GM12878 (cell line): Measurements from ENCODE around the gene DGKB. TPM values are rescaled to one million over a fixed set of nuclear protein-coding genes. Genes with fewer than 3 reads are reported as not detected.

Experiments
- ATAC-seq: fragments of 200-7000 bp; cut with Tn5 transposase; 3 replicates; pipeline ENCODE4 v1.9.1; 2020; ENCODE audit warnings: mild to moderate bottlenecking, moderate library complexity
- BruUV-seq: library from RNA; stranded (reverse); fragments of 400-500 nt; replicated peaks from 2 replicates; lab custom pipeline; 2021; lab: Mats Ljungman, UMichigan
- CTCF ChIA-PET: fragments of 300-600 bp; sonication (Branson Sonifier 250); formaldehyde crosslinking; extraction: SDS; loops from one replicate; lab custom pipeline; 2021; ENCODE audit warnings: inconsistent platforms; lab: Yijun Ruan, JAX
- POLR2A ChIA-PET: fragments of 350-600 bp; formaldehyde crosslinking; extraction: SDS; loops from one replicate; lab custom pipeline; 2021; ENCODE audit warnings: inconsistent platforms; lab: Charles Lee
- RAD21 ChIA-PET: fragments of 300-600 bp; sonication (Branson Sonifier 250); formaldehyde crosslinking; loops from one replicate; lab custom pipeline; 2023; ENCODE audit warnings: antibody characterized with exemption; ENCODE audit not compliant: unreplicated experiment; lab: Charles Lee
- SMC1A ChIA-PET: fragments of 300-600 bp; sonication (Branson Sonifier 250); formaldehyde crosslinking; loops from one replicate; lab custom pipeline; 2023; ENCODE audit not compliant: unreplicated experiment, uncharacterized antibody; lab: Charles Lee
- DNase-seq: peaks from one replicate; pipeline ENCODE4 v3.0.0-alpha.2; 2011; ENCODE audit warnings: low read depth, low spot score
- FAIRE-seq: peaks from 3 replicates; lab custom pipeline; 2011; peaks lifted over from hg19 to GRCh38; lab: Jason Lieb, UNC
- H2AFZ ChIP-seq: 2 replicates; pipeline ENCODE4 v1.6.0; 2011; ENCODE audit warnings: low read depth, low read length, control low read depth; ENCODE audit not compliant: control insufficient read depth
- H3K27ac ChIP-seq: 2 replicates; pipeline ENCODE4 v1.5.1; 2011; ENCODE audit warnings: control low read depth; ENCODE audit not compliant: control insufficient read depth, insufficient read depth
- H3K27me3 ChIP-seq, 2 experiments: replicated peaks in 1 of 2; 2 replicates each; pipeline versions ENCODE4 v1.6.0 to v1.6.1; 2011; ENCODE audit warnings: low read length in 1 of 2; ENCODE audit not compliant: control insufficient read depth in 2 of 2, insufficient read depth in 2 of 2
- H3K36me3 ChIP-seq, 2 experiments: 2 replicates each; pipeline ENCODE4 v1.5.1; 2011; ENCODE audit warnings: low read length in 1 of 2; ENCODE audit not compliant: control insufficient read depth in 2 of 2, insufficient read depth in 2 of 2
- H3K4me1 ChIP-seq: 2 replicates; pipeline ENCODE4 v1.6.1; 2011; ENCODE audit warnings: mild to moderate bottlenecking, low read length, moderate library complexity, mixed read lengths; ENCODE audit not compliant: control insufficient read depth, insufficient read depth
- H3K4me2 ChIP-seq: 2 replicates; pipeline ENCODE4 v1.6.0; 2011; ENCODE audit warnings: control low read depth; ENCODE audit not compliant: control insufficient read depth, insufficient read depth
- H3K4me3 ChIP-seq: fragments of 200-600 bp; sonication (generic); 2 replicates; pipeline ENCODE4 v1.5.1; 2016
- H3K79me2 ChIP-seq: 2 replicates; pipeline ENCODE4 v1.6.0; 2011; ENCODE audit warnings: low read length; ENCODE audit not compliant: control insufficient read depth, insufficient read depth
- H3K9ac ChIP-seq: 2 replicates; pipeline ENCODE4 v1.8.0; 2011; ENCODE audit warnings: low read length, control low read depth, mixed read lengths; ENCODE audit not compliant: control insufficient read depth, insufficient read depth
- H3K9me3 ChIP-seq: replicated peaks from 3 replicates; pipeline ENCODE4 v1.5.1; 2011; ENCODE audit warnings: mild to moderate bottlenecking, low read length; ENCODE audit not compliant: control insufficient read depth, insufficient read depth
- H4K20me1 ChIP-seq: 2 replicates; pipeline ENCODE4 v1.6.0; 2011; ENCODE audit not compliant: control insufficient read depth, insufficient read depth
- BACH1 ChIP-seq: fragments of 450-650 bp; IDR thresholded peaks from 2 replicates; pipeline ENCODE4 v1.6.1; 2017; ENCODE audit warnings: mild to moderate bottlenecking, borderline replicate concordance
- CBFB ChIP-seq: IDR thresholded peaks from 2 replicates; pipeline ENCODE4 v1.6.1; 2016; ENCODE audit warnings: antibody characterized with exemption, low read depth
- CBX5 ChIP-seq: sonication (generic); IDR thresholded peaks from 2 replicates; pipeline ENCODE4 v1.6.1; 2016; ENCODE audit warnings: low read depth, moderate library complexity, mild to moderate bottlenecking, inconsistent platforms
- FOS ChIP-seq: IDR thresholded peaks from 3 replicates; pipeline ENCODE4 v1.6.1; 2011; ENCODE audit warnings: borderline replicate concordance; ENCODE audit not compliant: insufficient read length; ENCODE audit errors: extremely low read depth
- IKZF1 ChIP-seq: fragments of 450-650 bp; conservative IDR thresholded peaks from 2 replicates; pipeline ENCODE4 v1.6.1; 2017; ENCODE audit warnings: antibody characterized with exemption, mild to moderate bottlenecking
- REST ChIP-seq: IDR thresholded peaks from 2 replicates; pipeline ENCODE4 v1.6.1; 2012; ENCODE audit warnings: mild to moderate bottlenecking, low read depth, low read length
- RUNX3 ChIP-seq: IDR thresholded peaks from 2 replicates; pipeline ENCODE4 v1.6.1; 2012; ENCODE audit warnings: low read length, inconsistent platforms
- SREBF1 ChIP-seq: IDR thresholded peaks from 2 replicates; pipeline ENCODE4 v1.6.1; 2012; ENCODE audit warnings: mild to moderate bottlenecking, low read length
- ZBED1 ChIP-seq: IDR thresholded peaks from 2 replicates; pipeline ENCODE4 v1.6.1; 2016; ENCODE audit warnings: borderline replicate concordance
- in situ Hi-C: fragments of 300-500 bp; cut with MboI; formaldehyde crosslinking; loops from 9 replicates; pipeline ENCODE4 v1.14.3; 2018; ENCODE audit warnings: mixed read lengths
- intact Hi-C: fragments of 100-400 bp; cut with micrococcal nuclease; formaldehyde crosslinking; loops from one replicate; pipeline ENCODE4 v1.14.2; 2022; ENCODE audit not compliant: unreplicated experiment
- polyA plus RNA-seq, 11 experiments: library from polyadenylated mRNA; depleted of rRNA in 4 of 11; unstranded in 6 of 11; stranded (reverse) in 5 of 11; fragments of >200 nt; fragmentation: Nextera tagmentation in 4 of 11; fragmentation: Illumina TruSeq in 1 of 11; extraction: Ambion mirVana in 4 of 11; extraction: Trizol in 1 of 11; gene quantifications; 1 replicate in 1 of 11; 2 replicates in 10 of 11; pipeline versions ENCODE4 v1.2.1 to v1.2.3, GENCODE V29; 2011 to 2016; ENCODE audit warnings: inconsistent platforms in 2 of 11, missing spikeins in 2 of 11, low read depth in 1 of 11
- total RNA-seq, 4 experiments: library from RNA; depleted of rRNA in 3 of 4; stranded (reverse); fragments of >200 nt in 3 of 4; fragmentation: Illumina TruSeq in 1 of 4; extraction: Trizol in 1 of 4; gene quantifications; 2 replicates each; pipeline versions ENCODE4 v1.2.1 to v1.2.3, GENCODE V29; 2013 to 2021

The DGKB gene
- total and polyA plus RNA-seq, 10 of the 15 experiments (the other 5 are each of a cell fraction or from before 2014, with no cell fraction given): 0.02 to 0.10 (median 0.04) TPM; not detected in 6

GRCh38 chr7:14842523-14842922, 60.0 kb downstream of the DGKB start:
- no peak for ATAC-seq
- no peak overlapping the region for H3K4me2 ChIP-seq
- no peaks in the 10 kb centered on the region for H4K20me1 ChIP-seq
- no TSS peak for BruUV-seq
- H3K4me1 ChIP-seq: no peaks in the 10 kb centered on the region
- ChIA-PET POLR2A (no interaction called here), CTCF (no interaction called here), RAD21 (no interaction called here), SMC1A (no interaction called here)
- no peak overlapping the region for H3K9ac ChIP-seq
- H3K27me3 ChIP-seq: no peaks in the 10 kb centered on the region
- no peak for FAIRE-seq
- in situ Hi-C loops (no loop called here), intact Hi-C loops (no loop called here)
- no peaks in the 10 kb centered on the region for H3K79me2 ChIP-seq
- H3K36me3 ChIP-seq: no peaks in the 10 kb centered on the region
- no peaks in the 10 kb centered on the region for H3K9me3 ChIP-seq
- no peak for TF ChIP-seq REST
- no peak for TF ChIP-seq IKZF1
- no peak for TF ChIP-seq CBX5
- TF ChIP-seq FOS: no peak
- no peak for TF ChIP-seq BACH1
- no peak for TF ChIP-seq SREBF1
- TF ChIP-seq ZBED1: no peak
- no peak for TF ChIP-seq CBFB
- no peak for TF ChIP-seq RUNX3
- DNase-seq: no peak
- H3K27ac ChIP-seq: no peak overlapping the region
- no peak overlapping the region for H3K4me3 ChIP-seq
- no peak overlapping the region for H2AFZ ChIP-seq
